Epithelial cell of proximal tubule (primary cell): ENCODE data around the gene ROCK2. TPM values are rescaled to one million over a fixed set of nuclear protein-coding genes. Genes with fewer than 3 reads are reported as not detected.

ENCODE experiments used
- DNase-seq: peaks from one replicate; pipeline ENCODE4 v3.0.0-alpha.2; 2011; ENCODE audit warnings: low read depth
- H3K4me3 ChIP-seq: 2 replicates; pipeline ENCODE4 v1.5.1; 2011; ENCODE audit warnings: low read depth, mild to moderate bottlenecking, low read length
- total RNA-seq: library from RNA; depleted of rRNA; stranded (reverse); fragments of >200 nt; gene quantifications from 2 replicates; pipeline ENCODE4 v1.2.3, GENCODE V29; 2015
- TF ChIP-seq, protein P1 (sequence below): conservative IDR thresholded peaks from 2 replicates; pipeline ENCODE4 v1.5.1; 2012; ENCODE audit warnings: low read depth, mild to moderate bottlenecking, low read length

Gene ROCK2
- total RNA-seq, 1 donor from 2014 or later = 22.2 TPM

DNA sequence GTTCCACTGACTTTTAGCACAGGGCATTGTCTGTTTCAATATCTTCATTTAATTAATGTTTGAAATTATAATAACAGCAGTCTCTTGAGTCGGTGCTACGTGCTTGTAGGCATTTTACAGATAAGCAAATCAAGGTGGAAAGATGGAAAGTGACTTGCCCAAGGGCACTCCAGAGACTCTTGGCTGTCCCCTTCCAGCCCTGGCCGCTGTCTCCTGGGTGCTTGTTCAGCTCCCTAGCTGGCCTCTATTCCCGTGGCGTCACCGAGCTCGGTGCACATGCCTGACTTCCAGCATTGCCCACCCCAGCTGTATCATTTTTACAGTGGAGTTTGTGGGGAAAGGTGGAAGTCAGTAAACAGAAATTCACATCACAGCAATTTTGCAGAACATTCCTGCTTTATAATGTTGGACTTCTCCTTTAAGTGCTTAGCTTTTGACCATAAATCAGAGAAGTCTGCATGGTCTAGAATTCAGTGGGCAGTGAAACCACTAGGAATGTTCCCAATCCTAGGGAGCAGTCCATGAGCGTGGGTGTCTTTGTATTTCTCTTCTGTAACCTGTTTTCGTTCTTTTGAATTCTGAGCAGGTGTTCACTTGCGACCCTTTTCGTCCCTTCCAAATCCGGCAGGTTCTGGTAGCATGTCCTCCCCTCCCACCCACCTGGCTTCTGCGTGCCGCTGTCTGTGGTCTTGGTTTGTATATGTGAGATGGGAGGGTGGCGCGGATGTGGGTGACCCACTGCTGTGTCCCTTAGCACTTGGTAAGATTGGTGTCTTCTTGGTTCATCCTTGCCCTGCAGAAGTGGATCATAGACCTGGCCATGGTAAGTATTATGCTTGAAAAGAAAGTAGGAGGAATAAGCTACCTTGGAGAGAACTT, 180.8 kb downstream of the ROCK2 start:
- DNase-seq = no peak
- TF ChIP-seq, protein P1, sequence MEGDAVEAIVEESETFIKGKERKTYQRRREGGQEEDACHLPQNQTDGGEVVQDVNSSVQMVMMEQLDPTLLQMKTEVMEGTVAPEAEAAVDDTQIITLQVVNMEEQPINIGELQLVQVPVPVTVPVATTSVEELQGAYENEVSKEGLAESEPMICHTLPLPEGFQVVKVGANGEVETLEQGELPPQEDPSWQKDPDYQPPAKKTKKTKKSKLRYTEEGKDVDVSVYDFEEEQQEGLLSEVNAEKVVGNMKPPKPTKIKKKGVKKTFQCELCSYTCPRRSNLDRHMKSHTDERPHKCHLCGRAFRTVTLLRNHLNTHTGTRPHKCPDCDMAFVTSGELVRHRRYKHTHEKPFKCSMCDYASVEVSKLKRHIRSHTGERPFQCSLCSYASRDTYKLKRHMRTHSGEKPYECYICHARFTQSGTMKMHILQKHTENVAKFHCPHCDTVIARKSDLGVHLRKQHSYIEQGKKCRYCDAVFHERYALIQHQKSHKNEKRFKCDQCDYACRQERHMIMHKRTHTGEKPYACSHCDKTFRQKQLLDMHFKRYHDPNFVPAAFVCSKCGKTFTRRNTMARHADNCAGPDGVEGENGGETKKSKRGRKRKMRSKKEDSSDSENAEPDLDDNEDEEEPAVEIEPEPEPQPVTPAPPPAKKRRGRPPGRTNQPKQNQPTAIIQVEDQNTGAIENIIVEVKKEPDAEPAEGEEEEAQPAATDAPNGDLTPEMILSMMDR = no peak
- H3K4me3 ChIP-seq = no peak overlapping the region

DNA sequence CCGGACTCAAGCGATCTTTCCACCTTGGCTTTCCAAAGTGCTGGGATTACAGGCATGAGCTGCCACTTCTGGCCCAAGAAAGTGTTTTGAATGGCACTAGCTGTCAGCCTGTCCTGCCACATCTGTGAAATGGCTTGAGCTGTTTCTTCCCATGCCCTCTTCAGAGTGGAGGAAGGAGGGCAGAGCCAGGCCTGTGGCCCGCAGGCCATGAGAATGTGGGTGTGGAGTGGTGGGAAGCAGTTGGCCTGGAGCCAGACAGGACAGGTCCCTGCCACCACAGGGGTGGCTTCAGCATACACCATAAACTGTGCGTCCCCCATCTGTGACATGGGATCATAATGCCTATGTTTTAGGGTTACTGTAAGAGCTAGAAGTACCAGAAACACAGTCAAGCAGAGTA, 182.7 kb downstream of the ROCK2 start:
- DNase-seq = no peak
- H3K4me3 ChIP-seq = no peak overlapping the region
- TF ChIP-seq, protein P1 = no peak

DNA sequence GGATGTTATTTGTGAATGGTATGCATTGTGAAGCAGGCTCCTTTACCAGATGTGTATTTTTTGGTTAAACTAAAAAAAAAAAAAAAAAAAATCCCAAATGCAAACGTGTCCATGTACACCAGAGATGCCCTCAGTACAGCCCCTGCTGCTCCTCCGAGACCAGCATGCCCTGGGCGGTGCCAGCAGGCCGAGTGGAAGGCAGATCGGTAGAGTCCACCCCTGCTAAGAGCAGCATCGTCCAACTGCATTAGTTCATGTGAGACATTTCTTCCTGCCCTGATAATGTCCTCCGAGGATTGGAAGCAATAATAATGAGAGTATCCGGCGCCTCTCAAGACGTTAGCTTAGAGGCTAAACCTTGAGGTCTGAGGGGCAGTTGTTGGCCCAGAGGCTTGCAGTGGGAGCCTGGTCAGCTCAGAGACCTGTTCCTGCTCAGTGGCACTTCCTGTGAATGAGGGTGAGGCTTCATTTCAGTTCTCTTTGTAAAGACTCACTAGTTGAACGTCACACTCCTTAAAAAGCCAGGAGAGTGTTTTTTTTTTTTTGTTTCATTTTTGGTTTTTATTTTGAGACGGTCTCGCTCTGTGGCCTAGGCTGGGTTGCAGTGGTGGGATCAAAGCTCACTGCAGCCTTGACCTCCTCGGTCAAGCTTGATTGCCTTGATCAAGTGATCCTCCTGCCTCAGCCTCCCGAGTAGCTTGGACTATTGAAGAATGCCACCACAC, 183.5 kb downstream of the ROCK2 start:
- no peak overlapping the region for H3K4me3 ChIP-seq
- no peak for DNase-seq
- TF ChIP-seq, protein P1 = no peak

DNA sequence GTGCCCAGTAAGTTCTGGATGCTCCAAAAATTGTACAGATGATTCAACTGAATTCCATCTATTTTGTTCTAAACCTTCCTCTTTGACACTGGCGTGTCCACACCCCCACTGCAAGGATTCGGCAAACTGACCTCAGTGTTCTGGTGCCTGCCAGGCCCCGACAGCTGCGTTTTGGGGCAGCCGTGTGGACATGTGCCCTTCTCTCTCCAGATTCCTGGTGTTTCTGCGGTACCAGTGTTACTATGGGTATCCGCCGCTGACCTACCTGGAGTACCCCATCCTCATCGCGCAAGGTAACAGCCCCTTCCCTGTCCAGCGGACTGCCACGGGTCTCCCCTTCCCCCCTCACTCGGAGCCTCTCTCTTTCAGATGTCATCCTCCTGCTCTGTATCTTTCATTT, 184.2 kb downstream of the ROCK2 start:
- no peak for DNase-seq
- TF ChIP-seq, protein P1 = no peak
- H3K4me3 ChIP-seq = no peak overlapping the region

DNA sequence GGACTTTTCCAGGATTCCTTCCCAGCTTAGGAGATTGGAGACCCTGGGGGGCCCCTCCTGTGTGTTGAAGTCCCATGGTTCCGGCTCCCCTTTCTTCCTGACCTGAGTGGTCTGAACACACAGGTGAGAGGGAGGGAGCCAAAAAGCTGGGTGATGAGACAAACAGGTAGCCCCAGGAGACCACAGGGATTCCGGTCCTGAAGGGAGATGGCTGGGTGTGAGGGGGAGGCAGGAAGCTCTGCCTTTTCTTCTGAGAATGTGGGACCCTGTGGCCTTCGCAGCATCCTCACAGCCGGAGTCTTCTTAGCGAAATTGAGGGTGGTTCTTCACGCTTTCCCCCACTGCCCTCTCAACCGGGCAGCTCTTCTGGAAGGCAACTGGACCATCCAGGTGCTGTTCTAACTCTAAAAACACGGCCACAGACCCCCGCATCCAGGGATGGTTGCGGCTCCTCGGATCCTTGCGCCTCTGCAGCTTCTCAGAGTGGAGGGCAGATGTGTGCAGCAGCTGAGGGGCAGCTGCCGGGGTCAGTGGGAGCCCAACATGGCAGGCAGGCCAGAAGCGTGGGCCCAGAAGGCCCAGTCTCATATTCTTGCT, 184.8 kb downstream of the ROCK2 start:
- H3K4me3 ChIP-seq = no peak overlapping the region
- TF ChIP-seq, protein P1 = no peak
- no peak for DNase-seq

DNA sequence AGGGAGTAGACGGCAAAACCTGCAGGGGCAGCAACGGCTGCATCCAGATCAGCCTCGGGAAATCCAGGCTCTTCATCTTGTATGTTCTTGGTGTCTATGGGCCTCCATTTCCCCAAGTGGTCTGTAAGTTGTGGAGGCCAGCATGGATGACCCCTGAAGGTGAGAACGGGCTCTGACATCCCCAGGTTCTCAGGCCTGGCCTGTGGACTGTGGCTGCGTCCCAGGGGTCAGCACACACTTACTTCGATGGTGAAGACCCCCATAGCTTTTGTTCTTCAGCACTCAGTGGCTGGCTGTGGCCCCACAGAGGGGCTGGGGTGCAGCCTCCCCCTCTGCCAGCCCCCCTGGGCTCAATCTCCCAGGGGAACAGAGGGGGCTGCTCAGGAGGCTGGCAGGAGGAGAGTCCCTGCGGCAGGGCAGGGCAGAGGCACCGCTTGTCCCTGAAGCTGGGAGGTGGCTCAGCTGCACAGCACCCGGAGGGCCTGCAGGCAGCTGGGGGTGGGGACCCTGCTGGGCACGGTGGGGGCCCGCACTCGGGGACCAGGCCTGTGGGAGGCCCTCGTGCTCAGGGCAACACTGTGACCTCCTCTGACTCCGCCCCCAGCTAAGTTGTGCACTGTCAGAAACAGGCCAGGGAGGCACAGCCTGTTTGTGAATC, 185.4 kb downstream of the ROCK2 start:
- TF ChIP-seq, protein P1 = no peak
- no peak for DNase-seq
- H3K4me3 ChIP-seq = no peak overlapping the region
